HG03025 (cell line): ENCODE results near the gene CIB4.

Source experiments
- ATAC-seq: cut with Tn5 transposase; IDR thresholded peaks from one replicate; pipeline ENCODE4 v1.9.1; 2021; ENCODE audit warnings: mild to moderate bottlenecking, moderate library complexity; ENCODE audit not compliant: unreplicated experiment, low FRiP score

The CIB4 gene

GRCh38 chr2:26640781-26641564 lies at the start of gene CIB4:
Gene CIB4, minus strand, starts transcription at chr2:26641366. Its CDS starts 52 bp downstream, at chr2:26641314.
- no peak for ATAC-seq

DNA sequence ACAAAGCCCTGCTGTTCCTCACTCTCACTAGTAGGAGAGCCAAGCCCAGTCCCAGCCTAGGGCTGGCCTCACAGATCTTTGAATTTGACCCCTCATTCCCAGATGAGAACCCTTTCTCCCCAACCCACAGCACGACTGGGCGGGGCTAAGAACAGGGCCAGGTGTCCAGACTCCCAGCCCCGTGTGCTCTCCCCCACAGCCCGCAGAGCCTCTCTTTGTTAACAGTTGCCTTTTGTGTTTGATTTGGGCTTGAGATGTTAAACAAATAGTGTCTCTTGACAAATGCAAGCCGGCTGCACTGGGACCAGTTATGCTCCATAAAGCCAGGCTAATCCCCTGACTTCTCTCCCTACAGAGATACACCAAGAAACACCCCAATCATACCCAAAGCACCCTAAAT lies 46.6 kb upstream of the CIB4 start:
- ATAC-seq, result no peak

DNA sequence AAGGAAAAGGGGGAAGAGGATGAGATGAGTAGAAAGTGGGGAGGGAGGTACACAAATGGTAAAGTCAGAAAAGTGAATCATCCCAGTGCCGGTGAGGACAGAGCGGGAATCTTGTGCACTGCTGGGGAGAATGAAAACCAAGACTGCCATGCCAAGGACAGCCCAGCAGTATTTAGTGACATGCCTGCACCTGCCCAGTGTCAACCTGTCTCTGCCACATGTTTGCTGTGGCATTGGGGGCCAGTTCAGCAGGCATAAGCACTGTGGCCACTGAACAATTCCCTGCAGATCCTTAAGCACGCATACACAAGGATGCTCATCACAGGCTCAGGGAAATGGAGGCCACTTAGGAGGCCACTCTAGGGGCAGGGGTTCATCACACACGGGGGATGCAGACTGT lies 46.2 kb upstream of the CIB4 start:
- ATAC-seq, result no peak

DNA sequence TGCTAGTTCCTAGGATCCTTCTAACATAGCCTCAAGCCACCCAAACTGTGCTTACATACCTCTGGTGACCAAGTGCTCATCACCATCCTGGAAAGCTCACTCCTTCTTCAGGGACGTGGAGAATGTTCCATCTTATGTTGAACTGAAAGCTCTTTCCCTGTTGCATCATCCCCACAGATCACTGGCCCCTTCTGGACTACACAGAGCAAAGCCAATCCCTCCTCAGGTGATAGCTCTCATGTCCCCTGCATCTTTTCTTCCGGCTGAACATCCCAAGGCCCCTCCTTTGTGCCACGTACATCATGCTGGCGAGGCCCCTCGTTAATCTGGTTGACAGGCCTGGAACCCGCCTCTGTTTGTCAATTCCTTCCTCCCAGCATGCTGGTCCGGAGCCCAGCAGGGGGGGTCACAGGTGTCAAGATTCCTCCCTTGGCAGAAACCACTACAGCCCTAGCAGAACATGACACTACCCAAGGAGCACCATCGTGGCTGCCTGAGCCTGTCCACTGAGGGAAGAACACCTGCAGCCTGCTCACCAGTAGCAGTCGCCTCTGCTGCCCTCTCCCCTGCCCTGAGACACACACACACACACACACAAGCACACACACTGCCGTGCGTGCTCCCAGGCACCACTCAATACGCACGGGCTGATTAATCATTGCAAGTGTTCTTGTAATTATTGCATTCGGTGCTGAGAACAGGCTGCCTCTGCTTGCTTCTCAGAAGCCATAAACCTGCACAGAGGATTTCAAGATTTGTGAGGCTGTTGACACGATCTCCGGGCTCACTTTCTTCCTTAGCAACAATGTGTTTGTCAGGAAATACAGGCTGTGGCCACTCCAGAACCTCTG lies 45.0 kb upstream of the CIB4 start:
- no peak for ATAC-seq

DNA sequence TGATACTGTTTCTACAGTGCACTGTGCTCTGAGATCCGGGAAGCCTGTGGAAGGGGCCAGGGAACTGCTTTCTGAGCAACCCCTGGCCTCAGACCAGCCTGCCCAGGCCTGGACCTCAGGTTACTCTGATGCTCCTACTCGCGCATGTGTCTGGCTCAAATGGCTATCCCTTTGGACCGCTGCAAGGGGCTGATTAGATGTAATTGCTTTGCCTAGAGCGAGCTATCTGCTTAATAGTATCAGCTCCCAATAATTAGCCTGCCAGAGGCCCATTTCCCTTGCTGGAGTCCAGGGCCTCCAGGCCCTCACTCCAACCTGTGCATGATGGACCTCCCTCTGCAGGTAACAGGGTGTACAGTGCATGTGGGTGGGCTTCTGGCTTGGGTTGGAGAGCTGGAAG lies 44.2 kb upstream of the CIB4 start:
- ATAC-seq, result no peak

DNA sequence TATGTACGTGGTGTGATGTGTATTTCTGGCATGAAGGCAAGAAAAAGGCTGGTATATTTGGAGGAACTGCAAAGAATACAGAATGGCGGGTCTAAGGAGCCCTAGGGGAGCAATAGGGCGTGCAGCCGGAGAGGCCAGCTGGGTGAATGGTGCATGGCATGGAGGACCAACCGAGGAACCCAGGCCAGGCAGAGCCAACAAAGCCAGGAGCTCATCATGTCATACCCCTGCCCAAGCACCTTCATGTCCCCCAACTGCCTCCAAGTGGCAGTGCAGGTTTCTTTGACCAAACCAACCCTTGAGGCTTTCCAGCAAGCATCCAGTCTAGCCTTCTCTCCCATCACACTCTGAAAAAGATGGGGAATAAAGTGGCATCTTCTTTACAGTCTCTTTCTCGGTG lies 42.4 kb upstream of the CIB4 start:
- no peak for ATAC-seq

- ATAC-seq, result no peak
Observed at GRCh38 chr2:26682155-26682554, 41.0 kb upstream of the CIB4 start.

- ATAC-seq, result no peak
Observed at GRCh38 chr2:26681656-26682055, 40.5 kb upstream of the CIB4 start.

- ATAC-seq, result no peak
Observed at GRCh38 chr2:26679867-26680266, 38.7 kb upstream of the CIB4 start.

- no peak for ATAC-seq
Observed at GRCh38 chr2:26678035-26678434, 36.9 kb upstream of the CIB4 start.

- no peak for ATAC-seq
Observed at GRCh38 chr2:26675651-26676255, 34.6 kb upstream of the CIB4 start.

- ATAC-seq, result no peak
Observed at GRCh38 chr2:26674771-26675170, 33.6 kb upstream of the CIB4 start.

- no peak for ATAC-seq
Observed at GRCh38 chr2:26674002-26674751, 33.0 kb upstream of the CIB4 start.

- ATAC-seq, result no peak
Observed at GRCh38 chr2:26672818-26673393, 31.7 kb upstream of the CIB4 start.

DNA sequence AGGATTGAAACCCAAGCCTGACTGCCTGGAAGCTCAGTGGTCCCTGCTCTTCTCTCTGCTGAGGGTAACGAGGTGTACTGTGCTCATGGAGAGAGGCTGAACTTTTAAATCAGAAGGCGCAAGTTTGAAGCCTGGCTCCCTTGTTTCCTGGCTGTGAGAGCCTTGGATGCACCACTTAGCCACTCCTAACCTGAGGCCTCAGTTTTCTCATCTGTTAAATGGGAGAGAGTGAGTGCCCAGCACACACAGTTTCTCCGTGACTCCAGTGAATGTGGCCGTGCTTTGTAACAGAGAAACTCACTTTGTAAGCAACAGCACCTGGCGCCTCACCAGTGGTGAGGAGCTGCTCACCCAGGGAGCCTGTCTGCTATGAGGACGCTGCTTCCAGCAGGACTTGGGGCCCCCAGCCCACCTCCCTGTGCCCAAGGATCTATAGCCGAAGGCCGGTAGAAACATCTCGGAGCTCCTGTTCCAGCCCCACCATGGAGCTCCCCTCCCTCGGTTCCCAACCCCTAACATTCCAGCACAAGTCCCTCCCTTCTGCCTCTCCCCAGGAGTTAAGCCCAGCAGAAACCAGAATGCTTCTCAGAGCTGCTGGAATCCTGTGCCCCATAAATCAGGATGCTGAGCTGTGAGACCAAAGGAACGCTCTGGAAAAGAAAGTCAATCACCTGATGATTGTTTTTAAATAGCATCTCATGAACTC lies 31.1 kb upstream of the CIB4 start:
- no peak for ATAC-seq

- ATAC-seq, result no peak
Observed at GRCh38 chr2:26671691-26672090, 30.5 kb upstream of the CIB4 start.

- no peak for ATAC-seq
Observed at GRCh38 chr2:26670931-26671460, 29.8 kb upstream of the CIB4 start.

GRCh38 chr2:26670171-26670570 lies 29.0 kb upstream of the CIB4 start:
- no peak for ATAC-seq
